ENCODE data around the gene GALNT18. TPM values are rescaled to one million over a fixed set of nuclear protein-coding genes. Genes with fewer than 3 reads are reported as not detected.

GALNT18 gene
- total RNA-seq, 1 donor from 2014 or later = 5.7 TPM

- ATAC-seq = no peak
Measured at GRCh38 chr11:11324090-11324489, 297.7 kb downstream of the GALNT18 start.

GRCh38 chr11:11322101-11322500 lies 299.7 kb downstream of the GALNT18 start:
- ATAC-seq (no peak), DNase-seq (ENCODE audit: low spot score) (no peak)

More at GRCh38 chr11:11324090-11324489, 297.7 kb downstream of the GALNT18 start:
- no peak for DNase-seq (ENCODE audit: low spot score)

GRCh38 chr11:11320825-11321224 lies 301.0 kb downstream of the GALNT18 start:
- DNase-seq (ENCODE audit: low spot score) (no peak), ATAC-seq (no peak)

DNA sequence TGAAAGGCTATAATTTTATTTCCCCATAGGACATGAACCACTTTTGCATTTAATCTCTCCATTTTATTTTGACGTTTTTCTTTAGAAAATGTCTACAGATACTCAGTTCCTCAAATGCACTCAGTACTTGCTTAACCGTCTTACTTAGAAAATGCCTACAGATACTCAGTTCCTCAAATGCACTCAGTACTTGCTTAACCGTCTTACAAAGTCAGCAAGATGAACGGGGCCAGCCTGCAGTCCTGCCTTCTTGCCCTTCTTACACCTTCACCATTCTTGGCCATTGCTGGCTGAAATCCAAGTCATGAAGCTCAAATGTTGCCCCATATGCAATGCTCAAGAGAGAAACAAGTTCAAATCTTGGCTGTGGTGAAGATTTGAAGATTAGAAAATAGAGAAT lies 302.8 kb downstream of the GALNT18 start:
- ATAC-seq = peak; percentile 16
- DNase-seq (ENCODE audit: low spot score) = no peak

- no peak for ATAC-seq
- DNase-seq (ENCODE audit: low spot score) = no peak
Measured at GRCh38 chr11:11318461-11318860, 303.3 kb downstream of the GALNT18 start.

GRCh38 chr11:11316651-11317230 lies 305.1 kb downstream of the GALNT18 start:
- ATAC-seq (no peak), DNase-seq (ENCODE audit: low spot score) (no peak)

GRCh38 chr11:11313902-11314692 lies 307.7 kb downstream of the GALNT18 start:
- peak; percentile 64 for DNase-seq (ENCODE audit: low spot score)

DNA sequence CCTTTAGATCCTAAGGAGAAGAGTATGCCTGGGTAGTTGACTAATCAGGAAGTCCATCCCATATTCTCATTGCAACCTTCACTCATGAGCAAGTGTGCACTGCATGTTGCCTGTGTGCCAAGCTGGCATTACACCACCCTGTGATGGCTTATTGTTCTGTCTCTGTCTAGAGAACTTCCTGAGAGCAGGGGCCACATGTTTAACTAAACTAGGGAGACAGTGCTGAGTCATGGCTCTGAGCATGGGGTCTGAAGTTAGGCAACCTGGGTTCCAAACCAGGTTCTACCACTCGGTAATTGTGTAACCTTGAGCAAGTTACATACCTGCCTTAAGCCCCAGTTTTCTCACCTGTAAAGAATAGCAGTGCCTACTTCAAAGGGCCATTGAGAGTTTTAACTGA lies 308.4 kb downstream of the GALNT18 start:
- DNase-seq (ENCODE audit: low spot score) = no peak
- ATAC-seq = peak; percentile 58

More at GRCh38 chr11:11313902-11314692, 307.7 kb downstream of the GALNT18 start:
- ATAC-seq = peak; percentile 92

GRCh38 chr11:11312738-11313137 lies 309.1 kb downstream of the GALNT18 start:
- ATAC-seq = no peak

GRCh38 chr11:11311169-11311568 lies 310.6 kb downstream of the GALNT18 start:
- no peak for ATAC-seq
- DNase-seq (ENCODE audit: low spot score) = no peak

More at GRCh38 chr11:11312738-11313137, 309.1 kb downstream of the GALNT18 start:
- DNase-seq (ENCODE audit: low spot score) = no peak

DNA sequence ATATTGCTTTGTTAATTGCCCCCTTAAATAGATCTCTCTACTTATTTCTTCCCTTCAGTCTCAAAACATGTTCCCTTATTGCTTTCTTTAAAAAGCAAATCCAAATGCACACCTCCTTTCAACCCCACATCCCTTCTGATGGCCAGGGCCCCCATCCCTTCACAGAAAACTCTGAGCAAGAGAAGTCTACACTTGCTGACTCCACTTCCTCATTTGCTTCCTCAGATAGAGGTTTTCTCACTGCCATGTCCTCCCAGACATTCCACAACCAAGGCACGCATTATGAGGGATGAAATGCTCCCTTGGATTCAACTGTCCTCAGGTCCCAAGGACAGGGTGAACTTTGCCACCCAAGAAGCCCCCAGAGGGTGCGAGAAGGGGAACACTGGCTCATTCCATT lies 311.9 kb downstream of the GALNT18 start:
- DNase-seq (ENCODE audit: low spot score) (no peak), ATAC-seq (no peak)

DNA sequence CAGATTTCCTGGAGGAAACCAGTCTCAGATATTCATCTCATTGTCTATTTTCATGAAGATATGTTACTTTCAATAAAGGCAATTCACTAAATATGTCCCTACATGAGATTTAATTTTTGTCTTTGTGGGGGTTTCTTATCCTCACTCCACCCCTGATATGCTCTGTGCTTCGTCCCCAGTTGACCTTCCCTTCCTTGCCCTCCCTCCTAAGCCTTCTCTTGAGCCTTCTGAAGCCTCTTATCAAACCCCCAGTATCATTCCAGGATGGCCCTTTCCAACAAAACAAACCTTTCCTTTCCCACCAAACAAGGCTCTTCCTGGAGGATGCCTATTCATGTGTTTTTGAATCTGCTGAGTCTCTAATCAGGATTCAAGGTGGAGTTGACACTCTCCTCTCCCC lies 313.6 kb downstream of the GALNT18 start:
- ATAC-seq (peak; percentile 34), DNase-seq (ENCODE audit: low spot score) (no peak)

GRCh38 chr11:11306855-11307254 lies 314.9 kb downstream of the GALNT18 start:
- ATAC-seq = no peak
- DNase-seq (ENCODE audit: low spot score) = no peak

DNA sequence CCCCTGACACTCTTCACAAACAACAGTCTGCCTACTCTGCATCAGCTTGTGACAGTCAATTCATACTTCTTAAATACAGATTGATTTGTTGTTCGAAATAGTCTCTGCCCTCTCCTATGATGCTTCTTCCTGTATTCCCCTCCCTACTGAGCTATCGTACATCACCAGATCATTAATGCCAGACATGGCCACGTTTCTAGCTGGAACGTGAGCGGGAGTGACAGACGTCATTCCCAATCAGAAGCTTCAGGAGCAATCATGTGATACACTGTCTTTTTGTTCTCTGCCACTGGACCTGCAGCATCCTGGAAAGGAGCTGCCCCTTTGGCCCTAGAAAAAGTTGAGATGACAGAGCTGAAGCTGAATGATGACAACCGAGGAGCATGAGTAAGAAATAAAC lies 317.3 kb downstream of the GALNT18 start:
- no peak for DNase-seq (ENCODE audit: low spot score)
- ATAC-seq = no peak

- no peak for DNase-seq (ENCODE audit: low spot score)
- no peak for ATAC-seq
Measured at GRCh38 chr11:11302565-11302964, 319.2 kb downstream of the GALNT18 start.

GRCh38 chr11:11301212-11301611 lies 320.6 kb downstream of the GALNT18 start:
- ATAC-seq (no peak), DNase-seq (ENCODE audit: low spot score) (no peak)

DNA sequence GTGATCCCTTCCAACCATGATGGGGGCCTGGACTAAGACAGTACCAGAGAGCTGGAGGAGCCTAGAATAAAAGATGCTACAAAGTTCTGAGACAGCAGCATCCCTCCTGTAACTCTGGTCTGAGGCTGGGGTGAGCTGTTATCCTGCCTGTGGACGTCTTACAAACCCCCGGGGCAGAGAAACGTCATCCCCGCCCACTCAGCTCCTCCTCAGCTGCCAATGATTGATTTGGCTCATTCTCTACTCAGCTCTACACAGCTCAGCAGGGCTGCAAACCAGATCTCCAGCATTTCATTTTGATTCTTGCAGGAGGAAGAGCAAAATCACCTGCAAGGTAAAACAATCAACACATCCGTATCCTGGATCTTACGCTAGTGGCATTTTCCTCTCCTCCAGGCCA lies 324.2 kb downstream of the GALNT18 start:
- ATAC-seq = no peak

DNA sequence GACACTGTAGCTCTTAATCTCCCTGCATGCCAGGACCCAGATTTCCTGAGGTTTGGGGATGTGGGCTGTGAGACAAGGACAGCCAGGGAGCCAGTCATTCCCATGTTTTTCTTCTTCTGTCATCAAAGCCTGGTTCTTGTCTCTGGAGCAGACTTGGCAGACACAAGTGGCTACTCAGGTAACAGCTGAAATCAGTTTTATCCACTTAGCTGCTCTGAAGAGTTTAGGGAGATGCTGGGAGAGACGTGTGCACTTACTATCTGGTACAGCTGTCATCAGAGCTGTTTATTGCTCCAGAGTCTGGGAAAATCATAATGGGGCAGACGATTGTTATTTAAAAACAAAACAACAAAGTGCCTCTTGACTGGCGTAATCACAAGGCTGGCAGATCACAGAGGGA lies 325.4 kb downstream of the GALNT18 start:
- DNase-seq (ENCODE audit: low spot score) = no peak
- ATAC-seq = no peak

More for the DNA sequence above, 324.2 kb downstream of the GALNT18 start:
- DNase-seq (ENCODE audit: low spot score) = no peak

DNA sequence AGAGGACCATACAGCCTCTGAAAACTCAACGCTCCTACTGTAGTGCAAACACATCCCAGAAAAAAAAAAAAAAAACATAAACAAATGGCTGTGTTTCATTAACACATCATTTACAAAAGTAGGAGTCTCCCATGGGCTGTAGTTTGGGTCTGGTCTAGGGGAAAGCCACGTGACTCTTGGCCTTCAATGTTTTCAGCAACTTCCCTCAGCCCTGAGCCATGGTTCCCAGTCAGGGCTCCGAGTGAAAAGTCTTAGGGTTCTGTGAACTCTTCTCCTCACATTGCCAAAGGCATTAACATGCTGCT lies 327.3 kb downstream of the GALNT18 start:
- no peak for DNase-seq (ENCODE audit: low spot score)
- ATAC-seq = no peak

- no peak for ATAC-seq
Measured at GRCh38 chr11:11293798-11294550, 327.8 kb downstream of the GALNT18 start.

DNA sequence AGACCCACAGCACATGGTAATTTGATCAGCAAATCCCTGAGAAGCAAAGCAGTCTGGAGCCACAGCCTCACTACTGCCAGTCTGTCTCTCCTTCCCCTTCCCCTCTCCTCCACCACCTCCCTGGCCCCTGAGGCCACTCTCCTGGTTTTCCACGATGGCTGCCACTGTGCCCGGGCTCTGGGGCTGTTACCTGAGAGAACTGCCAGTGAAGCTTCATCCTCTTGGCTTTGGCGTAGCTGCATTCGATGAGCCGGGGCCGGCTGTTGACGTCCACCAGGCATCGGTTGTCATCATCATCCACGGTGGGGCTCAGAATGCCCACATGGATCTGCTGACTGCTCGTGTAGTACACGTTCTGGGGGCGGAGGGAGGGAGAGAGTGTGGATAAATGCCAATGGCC lies 329.0 kb downstream of the GALNT18 start:
- DNase-seq (ENCODE audit: low spot score) = no peak
- ATAC-seq = no peak

More at GRCh38 chr11:11293798-11294550, 327.8 kb downstream of the GALNT18 start:
- DNase-seq (ENCODE audit: low spot score) = no peak

All from left lobe of liver (tissue), 2 donors.